ENCODE data around the gene TMEM89. TPM values are rescaled to one million over a fixed set of nuclear protein-coding genes. Genes with fewer than 3 reads are reported as not detected.
A peak's percentile ranks its signal among the peaks of the same experiment; 100 is the strongest.

The TMEM89 gene
- total and polyA plus RNA-seq, 2 of the 13 experiments (the other 11 are each of a cell fraction or from before 2014, with no cell fraction given): 0.31 to 0.59 TPM

DNA sequence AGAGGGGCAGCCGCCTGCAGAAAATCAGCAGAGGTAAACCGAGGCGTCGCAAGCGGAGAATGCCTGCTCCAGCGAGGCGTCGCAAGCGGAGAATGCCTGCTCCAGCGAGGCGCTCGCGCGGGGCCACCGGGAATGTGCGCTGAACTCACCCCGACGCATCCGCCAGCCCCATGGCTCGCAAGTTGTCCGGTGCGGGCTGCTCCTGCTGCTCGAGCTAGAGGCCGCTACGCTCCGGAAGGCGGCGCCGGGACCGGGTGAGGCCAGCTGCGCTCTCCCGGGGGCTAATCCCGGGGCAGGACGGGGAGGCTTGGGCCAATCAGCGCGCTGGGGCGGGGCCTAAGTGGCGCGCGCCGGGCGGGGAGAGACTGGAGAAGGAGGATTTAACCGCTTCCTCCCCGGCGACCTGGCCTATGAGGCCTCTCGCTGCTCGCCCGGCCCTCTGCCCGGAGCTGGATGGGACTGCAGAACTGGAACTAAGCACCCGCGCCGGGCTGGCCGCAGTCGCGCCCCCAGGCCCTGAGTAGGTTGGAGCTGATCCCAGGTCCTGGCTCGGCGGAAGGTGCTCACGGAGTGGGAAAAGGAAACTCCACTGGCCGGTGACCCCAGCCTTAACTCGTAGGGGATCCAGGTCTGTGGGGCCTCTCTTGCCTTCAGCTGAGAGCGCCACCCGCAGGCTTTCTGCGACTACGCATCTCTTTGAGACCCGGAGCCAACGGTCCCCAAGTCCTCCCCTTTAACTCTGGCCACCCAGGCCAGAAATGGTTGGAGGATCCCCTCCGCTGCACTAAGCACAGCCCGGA is 13.9 kb upstream of the TMEM89 start, which contains the start of gene SLC26A6 (continued):
- no peak for TF ChIP-seq JUNB (CRISPR knock-in tag; IDR thresholded peaks at IDR 0.05; ENCODE audit: borderline replicate concordance)
- TF ChIP-seq ZNF20 (CRISPR knock-in tag; IDR thresholded peaks at IDR 0.05): no peak; the same call in 1 of the 2 replicates
- no peak for TF ChIP-seq ZBTB3 (CRISPR knock-in tag; IDR thresholded peaks at IDR 0.05; ENCODE audit: borderline replicate concordance, low read depth)
- TF ChIP-seq, protein P1, sequence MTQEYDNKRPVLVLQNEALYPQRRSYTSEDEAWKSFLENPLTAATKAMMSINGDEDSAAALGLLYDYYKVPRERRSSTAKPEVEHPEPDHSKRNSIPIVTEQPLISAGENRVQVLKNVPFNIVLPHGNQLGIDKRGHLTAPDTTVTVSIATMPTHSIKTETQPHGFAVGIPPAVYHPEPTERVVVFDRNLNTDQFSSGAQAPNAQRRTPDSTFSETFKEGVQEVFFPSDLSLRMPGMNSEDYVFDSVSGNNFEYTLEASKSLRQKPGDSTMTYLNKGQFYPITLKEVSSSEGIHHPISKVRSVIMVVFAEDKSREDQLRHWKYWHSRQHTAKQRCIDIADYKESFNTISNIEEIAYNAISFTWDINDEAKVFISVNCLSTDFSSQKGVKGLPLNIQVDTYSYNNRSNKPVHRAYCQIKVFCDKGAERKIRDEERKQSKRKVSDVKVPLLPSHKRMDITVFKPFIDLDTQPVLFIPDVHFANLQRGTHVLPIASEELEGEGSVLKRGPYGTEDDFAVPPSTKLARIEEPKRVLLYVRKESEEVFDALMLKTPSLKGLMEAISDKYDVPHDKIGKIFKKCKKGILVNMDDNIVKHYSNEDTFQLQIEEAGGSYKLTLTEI (CRISPR knock-in tag; conservative IDR thresholded peaks at IDR 0.05): no peak
- TF ChIP-seq PRDM10 (CRISPR knock-in tag; IDR thresholded peaks at IDR 0.05; ENCODE audit: low read depth): peak; percentile 74
- 0 out of 2 replicates have a peak, but pooled peaks have one; percentile 84 for TF ChIP-seq ZNF724P (CRISPR knock-in tag; IDR thresholded peaks at IDR 0.05; ENCODE audit: borderline replicate concordance)
- peak; percentile 92 for TF ChIP-seq PHF21A (CRISPR knock-in tag; IDR thresholded peaks at IDR 0.05)
- no peak; the same call in 1 of the 2 replicates for TF ChIP-seq ZNF460 (CRISPR knock-in tag; IDR thresholded peaks at IDR 0.05; ENCODE audit: borderline replicate concordance)
- peak; percentile 96 for TF ChIP-seq ARID4A (CRISPR knock-in tag; IDR thresholded peaks at IDR 0.05; ENCODE audit: borderline replicate concordance)
- peak; percentile 26; the same call in 1 of the 2 replicates for TF ChIP-seq ZNF614 (CRISPR knock-in tag; IDR thresholded peaks at IDR 0.05; ENCODE audit: borderline replicate concordance)
- no peak for TF ChIP-seq PRPF4 (IDR thresholded peaks at IDR 0.05; ENCODE audit: low read depth, low read length, poor library complexity, severe bottlenecking)
- 0 out of 2 replicates have a peak, but pooled peaks have one; percentile 19 for TF ChIP-seq SKIL (CRISPR knock-in tag; IDR thresholded peaks at IDR 0.05; ENCODE audit: borderline replicate concordance)
- no peak for TF ChIP-seq ZNF577 (CRISPR knock-in tag; IDR thresholded peaks at IDR 0.05; ENCODE audit: borderline replicate concordance, low read depth)
- no peak for TF ChIP-seq FIP1L1 (IDR thresholded peaks at IDR 0.05; ENCODE audit: borderline replicate concordance, insufficient read depth, low read depth, low read length)
- no peak; the same call in none of the 2 replicates for TF ChIP-seq ZNF709 (CRISPR knock-in tag; IDR thresholded peaks at IDR 0.05)
